Activated CD8-positive, alpha-beta memory T cell treated with anti-CD3 and anti-CD28 coated beads for 24 hours (primary cell): ENCODE data around the gene SPTBN1.

Experiments
- DNase-seq: peaks from one replicate; pipeline ENCODE4 v3.0.0-alpha.2; 2020

The SPTBN1 gene

DNA sequence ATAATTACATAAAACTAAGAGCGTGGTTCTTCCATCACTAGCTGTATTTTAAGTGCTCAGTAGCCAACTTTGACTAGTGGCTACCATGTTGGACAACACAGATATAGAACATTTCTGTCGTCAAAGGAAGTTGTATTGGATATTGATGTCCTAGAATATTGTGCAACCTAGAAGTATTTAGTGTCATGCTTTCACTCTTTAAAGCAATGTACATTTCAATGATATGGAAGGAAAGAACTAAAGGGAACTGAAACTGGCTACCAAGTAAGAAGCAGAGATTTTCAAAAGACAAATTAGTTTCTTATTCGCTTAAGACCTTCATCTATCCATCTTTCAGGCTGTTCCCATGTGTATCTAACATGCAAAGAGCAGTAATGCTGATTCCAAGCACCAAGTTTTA lies 182.0 kb downstream of the SPTBN1 start:
- DNase-seq = no peak

DNA sequence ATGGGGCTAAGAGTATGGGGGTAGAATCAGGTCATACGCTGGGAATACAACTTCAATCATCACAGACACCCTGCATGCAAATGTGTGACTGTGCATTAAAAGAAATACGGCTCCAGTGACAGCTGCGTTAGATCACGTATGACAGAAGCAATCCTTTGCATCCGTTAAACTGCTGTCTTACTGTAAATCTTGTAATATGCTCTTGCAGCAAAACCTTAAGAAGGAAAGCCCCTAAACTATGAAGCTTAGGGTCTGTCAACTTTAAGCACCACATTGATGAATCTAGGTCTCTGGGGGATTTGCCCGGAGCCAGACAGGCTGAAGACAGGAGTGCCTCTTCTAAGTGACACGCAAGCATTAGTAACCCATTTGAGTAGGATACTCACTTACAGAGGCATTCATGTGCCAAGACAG lies 182.7 kb downstream of the SPTBN1 start:
- DNase-seq = no peak

DNA sequence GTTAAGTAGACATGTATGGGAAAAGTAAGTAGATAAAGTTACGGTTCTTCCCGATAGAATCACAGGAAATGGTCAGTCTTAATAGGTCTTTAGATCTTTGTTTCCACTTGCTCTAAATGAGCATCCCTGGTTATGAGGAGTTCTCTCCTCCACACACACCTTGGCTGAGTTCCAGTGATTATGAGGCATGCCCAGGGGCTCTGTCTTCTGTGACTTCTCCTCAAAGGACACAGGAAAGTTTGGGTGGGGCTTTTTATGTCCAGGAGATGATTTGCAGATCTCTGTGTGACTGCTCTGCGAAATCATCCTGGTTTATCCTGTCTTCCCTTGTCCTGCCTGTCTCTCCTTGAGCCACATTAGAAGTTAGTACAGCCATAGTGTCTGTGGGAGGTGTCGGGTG lies 183.5 kb downstream of the SPTBN1 start:
- no peak for DNase-seq

DNA sequence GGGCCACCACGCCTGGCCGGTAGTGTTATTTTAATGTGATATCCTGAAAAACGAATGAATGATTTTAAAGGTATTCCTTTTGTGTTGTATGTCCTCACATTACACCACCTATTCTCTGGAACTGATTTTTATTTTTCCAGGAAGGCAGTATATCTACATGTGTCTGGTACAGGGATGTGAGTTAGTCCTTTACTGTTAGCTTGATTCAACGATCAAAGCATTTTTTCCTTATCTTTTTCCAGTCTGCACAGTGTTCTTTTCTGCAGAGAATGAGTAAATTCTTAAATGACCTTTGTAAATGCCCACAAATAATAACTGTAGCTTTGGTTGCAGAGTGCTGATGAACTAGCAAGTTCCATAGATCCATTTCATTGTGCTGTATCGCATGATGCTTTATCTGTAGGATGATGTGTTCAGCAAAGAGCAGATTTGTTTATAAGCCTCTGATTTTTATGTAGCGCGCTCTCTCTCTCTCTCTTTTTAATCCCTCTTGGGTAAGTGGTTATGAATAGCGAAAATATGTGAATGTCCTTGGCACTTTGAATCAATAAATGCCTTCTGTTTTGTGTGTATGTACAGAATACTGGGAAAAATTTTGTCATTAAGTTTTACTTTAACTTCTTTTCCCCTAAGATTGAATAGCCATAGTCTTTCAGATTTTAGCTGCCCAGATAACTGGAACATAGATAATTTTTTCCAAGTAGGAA lies 184.9 kb downstream of the SPTBN1 start:
- DNase-seq = no peak

- no peak for DNase-seq
Observed at GRCh38 chr2:54641988-54642387, 185.9 kb downstream of the SPTBN1 start.

GRCh38 chr2:54642677-54643430 lies 186.7 kb downstream of the SPTBN1 start:
- DNase-seq = no peak

DNA sequence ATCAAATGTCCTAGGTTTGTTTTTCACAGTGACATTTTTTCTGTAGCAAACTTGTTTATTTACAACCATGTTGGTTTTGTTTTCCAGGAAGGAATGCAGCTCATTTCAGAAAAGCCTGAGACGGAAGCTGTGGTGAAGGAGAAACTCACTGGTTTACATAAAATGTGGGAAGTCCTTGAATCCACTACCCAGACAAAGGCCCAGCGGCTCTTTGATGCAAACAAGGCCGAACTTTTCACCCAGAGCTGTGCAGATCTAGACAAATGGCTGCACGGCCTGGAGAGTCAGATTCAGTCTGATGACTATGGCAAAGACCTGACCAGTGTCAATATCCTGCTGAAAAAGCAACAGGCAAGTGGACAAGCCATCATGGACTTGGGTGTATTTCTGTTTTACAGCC lies 188.1 kb downstream of the SPTBN1 start:
- no peak for DNase-seq

DNA sequence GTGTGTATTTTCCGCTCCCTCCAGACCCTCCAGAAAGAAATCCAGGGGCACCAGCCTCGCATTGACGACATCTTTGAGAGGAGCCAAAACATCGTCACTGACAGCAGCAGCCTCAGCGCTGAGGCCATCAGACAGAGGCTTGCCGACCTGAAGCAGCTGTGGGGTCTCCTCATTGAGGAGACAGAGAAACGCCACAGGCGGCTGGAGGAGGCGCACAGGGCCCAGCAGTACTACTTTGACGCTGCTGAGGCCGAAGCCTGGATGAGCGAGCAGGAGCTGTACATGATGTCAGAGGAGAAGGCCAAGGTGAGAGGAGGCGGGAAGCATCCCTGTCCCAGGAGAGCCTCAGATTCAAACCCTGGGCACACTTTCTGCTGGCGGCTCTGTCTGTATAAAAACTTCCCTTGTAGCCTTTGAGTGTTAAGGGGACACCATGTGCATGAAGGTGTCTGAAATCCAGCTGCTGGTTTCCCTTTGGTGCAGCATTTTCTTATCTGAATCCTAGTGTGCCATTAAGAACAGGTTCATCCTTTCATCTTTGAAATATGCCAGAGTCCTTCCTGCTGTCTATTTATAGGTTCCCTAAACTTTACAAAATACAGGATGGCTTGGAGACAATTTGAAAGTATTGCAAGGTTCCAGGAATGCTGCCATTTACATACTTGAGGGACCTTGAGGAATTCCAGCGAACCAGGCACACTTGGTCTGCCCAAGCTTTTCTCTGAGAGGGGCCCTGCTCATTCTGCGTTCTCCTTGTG lies 190.2 kb downstream of the SPTBN1 start:
- DNase-seq = no peak

DNA sequence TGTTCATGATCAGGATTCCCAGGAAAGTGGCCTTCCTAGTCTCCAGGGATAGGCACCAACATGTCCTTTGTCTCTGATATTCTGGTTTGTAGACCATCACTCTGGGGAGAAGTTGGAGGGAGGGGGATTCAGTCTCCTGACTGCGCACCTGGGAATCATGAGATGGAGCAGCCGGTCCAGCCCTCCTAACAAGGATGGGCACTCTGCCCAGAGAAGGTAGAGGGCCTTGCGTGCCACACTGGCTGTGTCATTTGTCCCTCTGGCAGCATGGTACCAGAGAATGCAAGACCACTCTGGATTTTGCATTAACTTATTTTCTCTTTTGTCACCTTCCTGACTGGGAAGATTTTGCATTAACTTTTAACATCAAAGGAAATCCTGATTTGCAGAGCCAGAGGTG lies 192.1 kb downstream of the SPTBN1 start:
- DNase-seq = no peak

- DNase-seq = no peak
Observed at GRCh38 chr2:54649191-54649590, 193.1 kb downstream of the SPTBN1 start.

- DNase-seq = no peak
Observed at GRCh38 chr2:54649633-54650032, 193.5 kb downstream of the SPTBN1 start.

GRCh38 chr2:54650612-54651011 lies 194.5 kb downstream of the SPTBN1 start:
- no peak for DNase-seq

DNA sequence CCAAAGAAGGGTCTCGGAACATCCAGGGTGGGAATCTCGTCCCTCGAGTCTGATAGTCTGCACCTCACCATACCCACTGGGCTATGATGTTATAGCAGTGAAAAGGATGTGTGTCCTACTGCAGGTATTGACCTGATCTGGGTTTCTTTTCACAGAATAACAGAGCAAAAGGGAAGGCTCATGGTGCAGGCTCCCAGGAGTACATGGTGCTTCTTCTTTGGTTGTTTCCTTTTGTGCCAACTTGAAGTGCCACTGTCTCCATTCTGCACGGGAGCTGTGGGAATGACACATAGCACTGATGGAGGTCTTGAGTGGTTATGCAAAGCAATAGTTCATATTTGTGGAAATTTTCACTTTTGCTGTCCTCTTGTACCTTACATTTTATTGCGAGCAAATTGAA lies 195.2 kb downstream of the SPTBN1 start:
- DNase-seq = no peak

DNA sequence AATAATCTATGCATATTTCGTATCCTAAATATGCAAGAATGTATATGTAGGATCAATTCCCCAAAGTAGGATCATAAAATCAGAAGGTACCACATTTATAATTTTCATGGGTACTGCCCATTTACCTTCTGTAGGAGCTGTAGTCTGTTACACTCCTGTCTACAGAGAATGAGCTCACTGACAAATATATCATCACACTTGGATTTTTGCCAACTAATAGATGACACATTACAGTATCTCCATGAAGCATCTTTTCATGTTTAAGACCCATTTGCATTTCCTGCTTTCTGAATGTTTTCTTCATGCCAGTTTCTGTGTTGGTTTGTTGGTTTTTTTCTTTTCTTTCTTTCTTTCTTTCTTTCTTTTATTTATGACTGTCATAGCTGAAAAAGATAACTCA lies 196.4 kb downstream of the SPTBN1 start:
- DNase-seq = no peak

- DNase-seq = no peak
Observed at GRCh38 chr2:54653572-54654204, 197.6 kb downstream of the SPTBN1 start.

DNA sequence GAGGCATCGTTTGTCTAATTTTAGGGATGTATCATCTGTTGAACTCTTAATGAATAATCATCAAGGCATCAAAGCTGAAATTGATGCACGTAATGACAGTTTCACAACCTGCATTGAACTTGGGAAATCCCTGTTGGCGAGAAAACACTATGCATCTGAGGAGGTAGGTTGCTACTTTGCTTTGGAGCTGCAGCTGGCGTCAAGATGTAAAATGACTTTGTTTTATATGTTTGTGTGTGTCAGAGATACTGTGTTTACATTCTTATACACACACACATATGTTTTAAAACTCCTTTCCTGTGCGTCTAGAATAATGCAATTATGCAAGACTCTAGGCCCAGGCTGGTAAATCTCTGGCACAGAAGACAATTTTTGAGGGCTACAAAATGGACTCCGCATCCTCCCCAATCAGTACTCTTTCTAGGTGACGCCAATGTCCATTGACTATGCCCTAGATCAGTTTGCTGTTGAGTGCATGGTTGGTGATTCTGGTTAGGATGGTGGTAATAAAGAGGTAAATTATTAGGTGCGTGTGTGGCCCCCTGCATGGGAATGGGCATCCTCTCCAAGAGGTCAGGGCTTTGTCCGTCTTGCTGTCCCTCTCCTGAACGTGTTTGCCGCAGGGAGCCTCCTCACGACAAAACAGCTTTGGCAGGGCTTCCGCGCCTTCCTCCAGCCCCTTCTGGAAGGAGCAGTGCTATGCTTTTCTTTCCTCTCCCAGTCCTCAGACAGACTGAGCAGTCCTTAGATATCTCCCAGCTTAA lies 199.1 kb downstream of the SPTBN1 start:
- DNase-seq = no peak

DNA sequence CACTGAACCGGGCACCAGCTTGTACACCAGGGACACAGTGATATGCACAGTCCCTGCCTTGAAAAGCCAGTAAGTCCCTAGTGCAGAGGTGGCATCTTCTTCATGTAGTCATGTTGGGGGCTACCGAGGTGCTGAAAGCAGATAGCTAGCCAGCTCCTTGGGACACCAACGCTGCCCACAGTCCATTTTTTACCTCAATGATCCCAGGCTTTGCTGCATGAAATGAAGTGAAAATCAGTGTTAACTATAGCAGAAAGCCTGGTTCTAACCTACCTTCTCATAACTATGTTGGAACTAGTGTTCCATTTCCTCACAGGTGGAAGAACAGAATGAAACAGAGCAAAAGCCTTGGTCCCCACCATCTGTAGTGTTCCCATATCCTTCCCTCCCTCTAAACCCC lies 200.7 kb downstream of the SPTBN1 start:
- DNase-seq = no peak

- peak; percentile 74 for DNase-seq
Observed at GRCh38 chr2:54657664-54658083, 201.5 kb downstream of the SPTBN1 start.

DNA sequence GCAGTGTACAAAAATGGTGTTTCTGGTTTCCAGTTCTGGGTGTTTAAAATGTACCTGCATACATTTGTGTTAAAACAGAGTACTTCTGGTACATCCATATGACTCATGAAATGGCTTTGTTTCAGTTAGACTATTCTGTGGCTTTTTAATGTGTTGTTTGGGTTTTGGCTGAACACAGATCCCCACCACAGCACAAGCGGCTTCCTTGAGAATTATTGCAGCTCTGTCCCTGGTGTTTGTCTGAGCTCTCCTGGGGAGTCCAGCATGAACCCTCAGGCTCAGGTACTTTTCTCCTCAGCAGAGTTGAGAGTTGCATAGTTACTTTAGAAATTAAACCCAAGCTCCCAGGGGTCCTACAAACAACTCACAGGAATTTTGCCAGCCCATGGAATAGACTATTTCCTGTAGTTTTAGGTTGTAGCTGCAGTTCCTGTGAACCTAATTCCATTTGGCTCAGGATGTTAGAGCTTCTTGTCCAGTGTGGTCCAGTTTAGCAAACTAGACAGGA lies 202.5 kb downstream of the SPTBN1 start:
- no peak for DNase-seq

DNA sequence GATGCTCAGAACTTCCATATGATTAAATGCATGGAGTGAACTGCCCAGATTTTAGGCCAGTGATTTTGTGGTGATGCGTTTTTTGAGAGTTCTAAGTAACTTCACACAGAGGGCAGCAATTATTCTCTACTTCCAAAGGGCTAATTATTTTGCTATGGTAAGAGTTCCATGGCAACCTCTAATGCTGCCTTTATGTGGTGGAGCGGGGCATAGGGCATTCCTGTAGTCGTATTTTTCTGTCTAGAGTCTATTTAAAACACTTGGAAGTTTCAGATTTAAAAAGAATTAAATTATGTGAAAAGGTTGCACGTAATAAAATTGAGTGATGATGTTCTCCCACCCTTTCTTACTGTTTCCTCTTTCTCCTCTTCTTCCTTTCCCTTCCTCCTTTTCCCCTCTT lies 203.4 kb downstream of the SPTBN1 start:
- DNase-seq = no peak

DNA sequence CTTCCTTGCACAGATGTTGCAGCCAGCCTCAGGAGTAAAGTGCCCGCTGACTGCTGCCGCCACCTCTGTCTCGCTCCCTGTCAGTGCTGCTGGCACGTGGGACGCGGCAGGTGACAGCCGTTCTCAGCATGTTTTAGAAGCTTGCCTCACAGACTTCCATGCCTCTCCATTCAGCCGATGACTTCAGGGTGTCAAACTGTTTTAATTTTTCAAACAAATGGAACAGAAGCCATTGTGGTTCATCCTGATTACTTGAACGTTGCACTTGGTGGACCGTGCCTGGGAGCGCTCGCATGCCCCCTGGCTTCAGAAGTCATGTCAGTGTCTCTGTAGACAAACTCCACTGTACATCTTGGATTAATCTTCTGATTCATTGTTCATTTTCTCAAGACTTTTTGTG lies 204.6 kb downstream of the SPTBN1 start:
- no peak for DNase-seq

- peak; percentile 28 for DNase-seq
Observed at GRCh38 chr2:54663424-54664030, 207.4 kb downstream of the SPTBN1 start.
